ENCODE results near the gene HOXD9. TPM values are rescaled to one million over a fixed set of nuclear protein-coding genes. Genes with fewer than 3 reads are reported as not detected.

Gene HOXD9
- total RNA-seq, 1 experiment from 2014 or later = not detected

DNA sequence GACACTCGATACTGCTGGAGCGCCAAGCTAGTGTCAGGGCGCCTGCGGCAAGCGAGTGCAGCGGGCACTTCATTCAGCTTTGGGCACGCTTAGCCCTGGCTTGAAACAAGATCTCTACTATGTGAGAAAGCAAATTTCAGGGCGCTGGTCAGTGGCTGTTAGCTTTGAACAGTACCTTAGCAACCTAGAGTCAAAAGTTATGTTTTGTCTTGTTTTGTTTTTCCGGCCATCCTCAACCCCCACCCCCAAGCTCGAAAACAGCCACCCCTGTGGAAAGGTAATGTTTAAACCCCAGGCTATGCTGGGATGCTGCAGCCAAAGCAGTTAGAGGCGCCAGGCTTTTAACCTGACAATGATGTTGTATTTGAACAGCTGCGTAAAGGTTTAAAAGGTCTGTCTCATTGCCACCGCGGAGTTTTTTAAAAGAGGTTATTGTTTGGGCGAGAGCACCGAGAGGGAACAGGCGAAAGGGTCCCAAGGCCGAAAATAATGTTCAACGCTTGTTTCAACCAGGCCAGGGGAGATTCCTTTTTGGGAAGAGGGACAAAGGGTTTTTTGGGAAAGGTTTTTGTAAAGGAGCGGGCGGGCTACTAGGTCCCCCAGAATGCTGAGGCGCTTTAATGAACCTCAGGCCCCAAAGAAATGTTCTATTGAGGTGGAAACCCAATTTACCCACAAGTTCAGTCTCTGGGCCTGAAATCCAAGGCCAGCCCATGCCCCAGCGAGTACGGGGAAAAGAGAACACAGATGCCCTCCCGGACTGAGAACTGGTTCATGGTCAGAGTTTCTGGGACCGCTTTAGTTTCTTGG lies 8.2 kb upstream of the HOXD9 start:
- no TSS peak for BruUV-seq (replicated peaks)
- peak; percentile 51; the same call in 1 of the 2 replicates for ATAC-seq
- H3K36me3 ChIP-seq (ENCODE audit: low read depth, low read length) = no peaks in the 10 kb centered on the region
- peak overlapping the region; percentile 42; the same call in 1 of the 2 replicates for H3K4me2 ChIP-seq (ENCODE audit: low read length)
- no peak overlapping the region for H3K9ac ChIP-seq (ENCODE audit: low read length)
- H3F3A ChIP-seq (ENCODE audit: low read length, unreplicated experiment) = no peaks in the 10 kb centered on the region
- DNase-seq = peak; percentile 17
- no peak for TF ChIP-seq EZH2phosphoT487 (IDR thresholded peaks at IDR 0.05; ENCODE audit: borderline replicate concordance, low read length)
- no peak for TF ChIP-seq EZH2 (IDR thresholded peaks at IDR 0.05; ENCODE audit: low read length, unreplicated experiment)
- TF ChIP-seq, protein P1, sequence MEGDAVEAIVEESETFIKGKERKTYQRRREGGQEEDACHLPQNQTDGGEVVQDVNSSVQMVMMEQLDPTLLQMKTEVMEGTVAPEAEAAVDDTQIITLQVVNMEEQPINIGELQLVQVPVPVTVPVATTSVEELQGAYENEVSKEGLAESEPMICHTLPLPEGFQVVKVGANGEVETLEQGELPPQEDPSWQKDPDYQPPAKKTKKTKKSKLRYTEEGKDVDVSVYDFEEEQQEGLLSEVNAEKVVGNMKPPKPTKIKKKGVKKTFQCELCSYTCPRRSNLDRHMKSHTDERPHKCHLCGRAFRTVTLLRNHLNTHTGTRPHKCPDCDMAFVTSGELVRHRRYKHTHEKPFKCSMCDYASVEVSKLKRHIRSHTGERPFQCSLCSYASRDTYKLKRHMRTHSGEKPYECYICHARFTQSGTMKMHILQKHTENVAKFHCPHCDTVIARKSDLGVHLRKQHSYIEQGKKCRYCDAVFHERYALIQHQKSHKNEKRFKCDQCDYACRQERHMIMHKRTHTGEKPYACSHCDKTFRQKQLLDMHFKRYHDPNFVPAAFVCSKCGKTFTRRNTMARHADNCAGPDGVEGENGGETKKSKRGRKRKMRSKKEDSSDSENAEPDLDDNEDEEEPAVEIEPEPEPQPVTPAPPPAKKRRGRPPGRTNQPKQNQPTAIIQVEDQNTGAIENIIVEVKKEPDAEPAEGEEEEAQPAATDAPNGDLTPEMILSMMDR (conservative IDR thresholded peaks at IDR 0.05; ENCODE audit: low read depth, low read length) = no peak
- no peak overlapping the region for H3K4me3 ChIP-seq (ENCODE audit: low read length)
- no peaks in the 10 kb centered on the region for H3K4me1 ChIP-seq (ENCODE audit: insufficient read depth, low read length)
- H3K79me2 ChIP-seq (ENCODE audit: low read length) = no peaks in the 10 kb centered on the region
- no peaks in the 10 kb centered on the region for H3K9me2 ChIP-seq (replicated peaks; ENCODE audit: low read length)
- H2AFZ ChIP-seq (ENCODE audit: low read length) = no peak overlapping the region
- peaks cover 26% of the 10 kb centered on the region; the same call in 1 of the 2 replicates for H3K27me3 ChIP-seq (ENCODE audit: low read length)
- ChIA-PET CTCF (interaction anchor here (0.6 kb wide), 1 partner anchor 538 kb away, joined by 3 read pairs; no protein-coding TSS in a partner anchor), POLR2A (ENCODE audit: unreplicated experiment) (no interaction called here)
- no peak overlapping the region for H3K27ac ChIP-seq (ENCODE audit: low read length)
- intact Hi-C loops (cut with micrococcal nuclease) = loop anchor here (5.0 kb wide), 2 partner anchors 698 to 1033 kb away; no protein-coding TSS in a partner anchor
- no peaks in the 10 kb centered on the region for H3K9me3 ChIP-seq (ENCODE audit: low read length)
- H4K20me1 ChIP-seq (ENCODE audit: low read length) = no peaks in the 10 kb centered on the region

DNA sequence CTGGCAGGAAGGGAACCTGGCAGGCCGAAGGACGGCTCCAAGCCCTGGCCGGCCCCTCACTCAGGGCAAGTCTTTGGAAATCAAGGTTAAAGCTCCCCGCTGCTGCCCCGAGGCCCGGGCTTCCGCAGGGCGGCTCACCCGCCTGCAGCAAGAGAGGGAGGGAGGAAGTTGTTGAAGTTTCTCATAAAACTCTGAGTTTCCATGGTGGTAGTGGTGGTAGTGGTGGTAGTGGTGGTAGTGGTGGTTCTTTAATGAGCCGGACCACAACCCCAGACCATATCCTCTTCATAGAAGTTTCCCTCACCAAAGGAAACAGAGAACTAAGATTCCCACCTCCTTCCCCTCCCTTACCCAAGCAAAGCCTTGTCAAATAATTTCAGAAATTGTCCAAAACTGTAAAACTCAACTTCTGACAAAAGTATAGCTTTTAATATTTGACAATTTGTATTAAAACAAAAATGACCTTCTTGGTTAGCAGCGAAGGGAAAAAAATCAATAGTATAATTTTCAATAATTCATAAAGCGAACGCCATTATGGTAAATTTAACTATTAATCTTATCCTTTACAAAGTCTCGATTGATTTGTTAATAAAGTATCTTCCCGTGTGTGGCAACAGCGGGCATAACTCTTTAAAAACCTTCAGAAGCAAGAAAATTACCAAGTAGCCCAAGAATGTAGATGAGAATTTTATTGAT lies 7.4 kb upstream of the HOXD9 start:
- no peaks in the 10 kb centered on the region for H3K79me2 ChIP-seq (ENCODE audit: low read length)
- POLR2A ChIA-PET (ENCODE audit: unreplicated experiment) = no interaction called here

More for the DNA sequence above, 7.4 kb upstream of the HOXD9 start:
- H3F3A ChIP-seq (ENCODE audit: low read length, unreplicated experiment) = no peaks in the 10 kb centered on the region
- no peak for DNase-seq
- CTCF ChIA-PET = interaction anchor here (0.6 kb wide), 1 partner anchor 537 kb away, joined by 3 read pairs; no protein-coding TSS in a partner anchor
- no peak overlapping the region for H3K4me2 ChIP-seq (ENCODE audit: low read length)
- H3K27me3 ChIP-seq (ENCODE audit: low read length) = peaks cover 23% of the 10 kb centered on the region; the same call in 1 of the 2 replicates
- no peaks in the 10 kb centered on the region for H3K4me1 ChIP-seq (ENCODE audit: insufficient read depth, low read length)
- H3K9me2 ChIP-seq (replicated peaks; ENCODE audit: low read length) = no peaks in the 10 kb centered on the region
- no peak overlapping the region for H3K27ac ChIP-seq (ENCODE audit: low read length)
- H3K4me3 ChIP-seq (ENCODE audit: low read length) = no peak overlapping the region
- no peak for TF ChIP-seq EZH2 (IDR thresholded peaks at IDR 0.05; ENCODE audit: low read length, unreplicated experiment)
- TF ChIP-seq EZH2phosphoT487 (IDR thresholded peaks at IDR 0.05; ENCODE audit: borderline replicate concordance, low read length) = no peak
- TF ChIP-seq, protein P1 (conservative IDR thresholded peaks at IDR 0.05; ENCODE audit: low read depth, low read length) = no peak
- no TSS peak for BruUV-seq (replicated peaks)
- H3K9me3 ChIP-seq (ENCODE audit: low read length) = no peaks in the 10 kb centered on the region
- no peak overlapping the region for H3K9ac ChIP-seq (ENCODE audit: low read length)
- intact Hi-C loops (cut with micrococcal nuclease) = loop anchor here (5.0 kb wide), 2 partner anchors 697 to 1032 kb away; no protein-coding TSS in a partner anchor
- no peaks in the 10 kb centered on the region for H4K20me1 ChIP-seq (ENCODE audit: low read length)
- H2AFZ ChIP-seq (ENCODE audit: low read length) = no peak overlapping the region
- H3K36me3 ChIP-seq (ENCODE audit: low read depth, low read length) = no peaks in the 10 kb centered on the region
- ATAC-seq = no peak

Data from PC-3 (cell line).